Fibroblast of skin of left quadriceps (primary cell): ENCODE measurements around the gene MAGEB5.
"Not testable (repeated sequence)": the region's sequence is repeated elsewhere in the genome, so short reads cannot be mapped to it uniquely, and the experiment has no call there.

ENCODE experiments used
- DNase-seq, 2 experiments: peaks; one replicate each; pipeline ENCODE4 v3.0.0-alpha.2; 2013; ENCODE audit warnings: low read depth in 2 of 2

Gene MAGEB5

GRCh38 chrX:26215869-26216268, at the start of gene MAGEB5:
MAGEB5 (plus strand) TSS chrX:26216169; CDS start chrX:26217302, 1,133 bp downstream.
- DNase-seq, result no peak

GRCh38 chrX:26192204-26192603, 23.8 kb upstream of the MAGEB5 start, which contains the start of gene MAGEB6:
MAGEB6 (plus strand) TSS chrX:26192440; CDS start chrX:26193847, 1,407 bp downstream.
- DNase-seq, result no peak

- DNase-seq, result no peak
Observed at GRCh38 chrX:26203561-26203960, 12.4 kb upstream of the MAGEB5 start.

- not testable (repeated sequence) for DNase-seq
Observed at GRCh38 chrX:26204717-26205116, 11.3 kb upstream of the MAGEB5 start.

- no peak for DNase-seq
Observed at GRCh38 chrX:26208012-26208411, 8.0 kb upstream of the MAGEB5 start.

GRCh38 chrX:26219351-26219750, 3.4 kb downstream of the MAGEB5 start:
- DNase-seq, result no peak

- no peak for DNase-seq
Observed at GRCh38 chrX:26234177-26234576, 18.2 kb downstream of the MAGEB5 start.

GRCh38 chrX:26253526-26253925, 37.6 kb downstream of the MAGEB5 start:
- no peak for DNase-seq

- DNase-seq, result no peak
Observed at GRCh38 chrX:26254436-26254835, 38.5 kb downstream of the MAGEB5 start.

GRCh38 chrX:26262121-26262523, 46.2 kb downstream of the MAGEB5 start:
- no peak for DNase-seq
